Endothelial cell of umbilical vein (primary cell): Measurements from ENCODE around the gene CNEP1R1. TPM values are rescaled to one million over a fixed set of nuclear protein-coding genes. Genes with fewer than 3 reads are reported as not detected.

Experiments used
- BruUV-seq: library from RNA; stranded (reverse); fragments of 400-500 nt; replicated peaks from 2 replicates; lab custom pipeline; 2021; lab: Mats Ljungman, UMichigan
- CTCF ChIA-PET: fragments of 300-600, 350-600 bp; sonication (Branson Sonifier 250); formaldehyde crosslinking; loops from one replicate; lab custom pipeline; 2021; ENCODE audit warnings: antibody characterized with exemption, inconsistent platforms; lab: Charles Lee
- POLR2A ChIA-PET: fragments of 300-600, 350-600 bp; sonication (Branson Sonifier 250); formaldehyde crosslinking; loops from one replicate; lab custom pipeline; 2021; ENCODE audit warnings: antibody characterized with exemption, inconsistent platforms; lab: Charles Lee
- DNase-seq: peaks from one replicate; pipeline ENCODE4 v3.0.0-alpha.2; 2011; ENCODE audit warnings: low read depth, low spot score
- FAIRE-seq: peaks from 2 replicates; lab custom pipeline; 2011; peaks lifted over from hg19 to GRCh38; lab: Jason Lieb, UNC
- H2AFZ ChIP-seq: 2 replicates; pipeline ENCODE4 v1.6.0; 2012; ENCODE audit warnings: low read depth, low read length, control low read depth, inconsistent platforms
- H3K27ac ChIP-seq: 2 replicates; pipeline ENCODE4 v1.5.1; 2011; ENCODE audit warnings: low read depth, mild to moderate bottlenecking, control low read depth, low read length, moderate library complexity; ENCODE audit not compliant: insufficient read depth
- H3K27me3 ChIP-seq, 2 experiments: 2 replicates each; pipeline versions ENCODE4 v1.6.0 to v1.6.1; 2011; ENCODE audit warnings: low read length in 2 of 2, mixed read lengths in 1 of 2; ENCODE audit not compliant: control insufficient read depth in 2 of 2, insufficient read depth in 2 of 2
- H3K36me3 ChIP-seq, 2 experiments: 2 replicates in 1 of 2; 3 replicates in 1 of 2; pipeline ENCODE4 v1.5.1; 2011; ENCODE audit warnings: low read length in 2 of 2, mild to moderate bottlenecking in 1 of 2, moderate library complexity in 1 of 2; ENCODE audit not compliant: control insufficient read depth in 2 of 2, insufficient read depth in 2 of 2; ENCODE audit errors: extremely low read depth in 1 of 2
- H3K4me1 ChIP-seq: 3 replicates; pipeline ENCODE4 v1.5.1; 2011; ENCODE audit warnings: mild to moderate bottlenecking, low read length; ENCODE audit not compliant: control insufficient read depth, insufficient read depth; ENCODE audit errors: extremely low read depth
- H3K4me2 ChIP-seq: 2 replicates; pipeline ENCODE4 v1.6.1; 2011; ENCODE audit warnings: low read length, control low read depth, mixed read lengths; ENCODE audit not compliant: insufficient read depth
- H3K4me3 ChIP-seq, 3 experiments: fragments of 200-600 bp in 1 of 3; sonication (generic), shearing (Covaris generic) in 1 of 3; replicated peaks in 1 of 3; 2 replicates each; pipeline ENCODE4 v1.5.1; 2011 to 2016; ENCODE audit warnings: control low read depth in 3 of 3, low read length in 3 of 3, mild to moderate bottlenecking in 2 of 3, inconsistent platforms in 1 of 3, low read depth in 1 of 3, moderate library complexity in 1 of 3; ENCODE audit not compliant: insufficient read depth in 1 of 3
- H3K79me2 ChIP-seq: 2 replicates; pipeline ENCODE4 v1.6.0; 2012; ENCODE audit warnings: low read length, inconsistent platforms; ENCODE audit not compliant: control insufficient read depth, insufficient read depth
- H3K9ac ChIP-seq: replicated peaks from 2 replicates; pipeline ENCODE3; 2011; ENCODE audit warnings: low read length, control low read depth; ENCODE audit not compliant: insufficient read depth; ENCODE audit errors: extremely low read depth
- H3K9me1 ChIP-seq: replicated peaks from 3 replicates; pipeline ENCODE4 v1.6.0; 2011; ENCODE audit warnings: mild to moderate bottlenecking, low read length; ENCODE audit not compliant: control insufficient read depth, insufficient read depth; ENCODE audit errors: extremely low read depth
- H3K9me3 ChIP-seq: replicated peaks from 2 replicates; pipeline ENCODE4 v1.5.1; 2012; ENCODE audit warnings: low read length, inconsistent platforms; ENCODE audit not compliant: control insufficient read depth, insufficient read depth
- H4K20me1 ChIP-seq: replicated peaks from 2 replicates; pipeline ENCODE3; 2011; ENCODE audit warnings: mild to moderate bottlenecking, low read length; ENCODE audit not compliant: control insufficient read depth, insufficient read depth; ENCODE audit errors: extremely low read depth
- EZH2 ChIP-seq: IDR thresholded peaks from 2 replicates; pipeline ENCODE4 v1.6.1; 2012; ENCODE audit warnings: borderline replicate concordance, low read depth, mild to moderate bottlenecking, moderate library complexity, low read length, inconsistent platforms; ENCODE audit not compliant: severe bottlenecking
- FOS ChIP-seq: IDR thresholded peaks from 2 replicates; pipeline ENCODE4 v1.6.1; 2011; ENCODE audit warnings: mild to moderate bottlenecking, low read length, moderate library complexity, borderline replicate concordance; ENCODE audit not compliant: insufficient read depth
- GATA2 ChIP-seq: IDR thresholded peaks from 2 replicates; pipeline ENCODE4 v1.7.0; 2011; ENCODE audit warnings: low read depth, mild to moderate bottlenecking, moderate library complexity, mixed read lengths, low read length; ENCODE audit not compliant: insufficient read length, insufficient read depth
- JUN ChIP-seq: IDR thresholded peaks from 2 replicates; pipeline ENCODE4 v1.6.1; 2011; ENCODE audit warnings: borderline replicate concordance, low read depth; ENCODE audit not compliant: insufficient read length, insufficient read depth
- MYC ChIP-seq: IDR thresholded peaks from one replicate; pipeline ENCODE4 v1.6.1; 2011; ENCODE audit warnings: mild to moderate bottlenecking, low read depth, low read length
- POLR2A ChIP-seq: IDR thresholded peaks from 2 replicates; pipeline ENCODE4 v1.6.1; 2012; ENCODE audit warnings: low read depth, mild to moderate bottlenecking, control low read depth, low read length
- POLR2AphosphoS5 ChIP-seq: IDR thresholded peaks from 2 replicates; pipeline ENCODE4 v1.6.1; 2012; ENCODE audit warnings: low read depth, mild to moderate bottlenecking, control low read depth, low read length, moderate library complexity; ENCODE audit not compliant: insufficient read depth
- dilution Hi-C: fragments of 300-500 bp; cut with MboI; formaldehyde crosslinking; loops from one replicate; pipeline ENCODE4 v1.15.0; 2019; ENCODE audit warnings: low sequenced_read_pairs; ENCODE audit not compliant: extremely low pct_ligation_motif_present
- intact Hi-C: fragments of 100-400 bp; cut with micrococcal nuclease; formaldehyde crosslinking; loops from one replicate; pipeline ENCODE4 v1.10.0; 2022
- polyA plus RNA-seq, 4 experiments: library from polyadenylated mRNA; depleted of rRNA in 3 of 4; stranded (reverse) in 3 of 4; unstranded in 1 of 4; fragments of >200 nt; gene quantifications; 2 replicates each; pipeline versions ENCODE4 v1.2.1 to v1.2.3, GENCODE V29; 2011 to 2012; ENCODE audit warnings: missing spikeins in 1 of 4
- total RNA-seq: library from RNA; stranded (reverse); gene quantifications from 2 replicates; pipeline ENCODE4 v1.2.3, GENCODE V29; 2021
- TF ChIP-seq, protein P1 (sequence below): IDR thresholded peaks from 2 replicates; pipeline ENCODE4 v1.6.1; 2011; ENCODE audit not compliant: insufficient read depth, insufficient read length
- TF ChIP-seq, protein P2 (sequence below), 2 donors: IDR thresholded peaks; 1 replicate in 1 of 2; 2 replicates in 1 of 2; pipeline ENCODE4 v1.5.1; 2011; ENCODE audit warnings: low read length in 2 of 2, mild to moderate bottlenecking in 2 of 2, moderate library complexity in 2 of 2, control low read depth in 1 of 2, inconsistent platforms in 1 of 2, low read depth in 1 of 2; ENCODE audit not compliant: insufficient read depth in 1 of 2; ENCODE audit errors: extremely low read depth in 1 of 2

Gene CNEP1R1
- total and polyA plus RNA-seq, 2 donors (not counting 3 experiments of a cell fraction or from before 2014, with no cell fraction given) = 15.3 to 23.2 TPM

DNA sequence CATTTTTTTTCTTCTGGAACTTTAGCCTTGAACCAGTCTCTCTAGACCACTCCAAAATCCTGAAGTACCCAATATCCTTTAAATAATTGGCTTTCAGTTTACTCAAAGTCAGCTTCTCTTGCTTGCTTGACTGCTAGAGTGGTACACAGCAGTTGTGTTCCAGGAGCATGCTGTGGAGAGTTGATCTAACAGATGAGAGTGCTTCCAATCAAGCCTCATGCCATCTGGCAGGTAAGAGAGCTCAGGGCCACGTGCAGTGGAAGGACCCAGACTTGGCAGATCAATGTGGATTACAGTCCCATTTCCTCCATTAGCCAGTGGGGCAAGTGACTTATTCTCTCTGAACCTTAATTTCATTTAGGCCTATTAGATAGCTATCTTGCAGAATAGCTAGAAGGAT lies 15.7 kb downstream of the CNEP1R1 start:
- FAIRE-seq (no peak), DNase-seq (no peak)
- no peaks in the 10 kb centered on the region for H4K20me1 ChIP-seq
- no peaks in the 10 kb centered on the region for H3K36me3 ChIP-seq
- intact Hi-C loops = no loop called here
- no peaks in the 10 kb centered on the region for H3K4me1 ChIP-seq
- no peak overlapping the region for H2AFZ ChIP-seq
- BruUV-seq = no TSS peak
- no peak overlapping the region for H3K4me2 ChIP-seq
- no peaks in the 10 kb centered on the region for H3K9me1 ChIP-seq
- H3K9ac ChIP-seq = no peak overlapping the region
- no peaks in the 10 kb centered on the region for H3K79me2 ChIP-seq
- POLR2A ChIA-PET = no interaction called here
- no peak overlapping the region for H3K4me3 ChIP-seq
- dilution Hi-C loops = no loop called here
- H3K27ac ChIP-seq = no peak overlapping the region
- no peaks in the 10 kb centered on the region for H3K9me3 ChIP-seq
- CTCF ChIA-PET = interaction anchor here (0.7 to 3.5 kb wide), 3 partner anchors 15 to 314 kb away, joined by 3 to 22 read pairs (median 3); partner anchors contain the start of genes CNEP1R1 and HEATR3
- TF ChIP-seq MYC = no peak
- TF ChIP-seq EZH2 = no peak
- no peak for TF ChIP-seq POLR2AphosphoS5
- TF ChIP-seq JUN = no peak
- TF ChIP-seq FOS = no peak
- TF ChIP-seq, protein P1, sequence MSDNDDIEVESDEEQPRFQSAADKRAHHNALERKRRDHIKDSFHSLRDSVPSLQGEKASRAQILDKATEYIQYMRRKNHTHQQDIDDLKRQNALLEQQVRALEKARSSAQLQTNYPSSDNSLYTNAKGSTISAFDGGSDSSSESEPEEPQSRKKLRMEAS = no peak
- TF ChIP-seq, protein P2, sequence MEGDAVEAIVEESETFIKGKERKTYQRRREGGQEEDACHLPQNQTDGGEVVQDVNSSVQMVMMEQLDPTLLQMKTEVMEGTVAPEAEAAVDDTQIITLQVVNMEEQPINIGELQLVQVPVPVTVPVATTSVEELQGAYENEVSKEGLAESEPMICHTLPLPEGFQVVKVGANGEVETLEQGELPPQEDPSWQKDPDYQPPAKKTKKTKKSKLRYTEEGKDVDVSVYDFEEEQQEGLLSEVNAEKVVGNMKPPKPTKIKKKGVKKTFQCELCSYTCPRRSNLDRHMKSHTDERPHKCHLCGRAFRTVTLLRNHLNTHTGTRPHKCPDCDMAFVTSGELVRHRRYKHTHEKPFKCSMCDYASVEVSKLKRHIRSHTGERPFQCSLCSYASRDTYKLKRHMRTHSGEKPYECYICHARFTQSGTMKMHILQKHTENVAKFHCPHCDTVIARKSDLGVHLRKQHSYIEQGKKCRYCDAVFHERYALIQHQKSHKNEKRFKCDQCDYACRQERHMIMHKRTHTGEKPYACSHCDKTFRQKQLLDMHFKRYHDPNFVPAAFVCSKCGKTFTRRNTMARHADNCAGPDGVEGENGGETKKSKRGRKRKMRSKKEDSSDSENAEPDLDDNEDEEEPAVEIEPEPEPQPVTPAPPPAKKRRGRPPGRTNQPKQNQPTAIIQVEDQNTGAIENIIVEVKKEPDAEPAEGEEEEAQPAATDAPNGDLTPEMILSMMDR (IDR thresholded peaks at IDR 0.05; ENCODE audit: extremely low read depth in 1 of 2, insufficient read depth in 1 of 2, low read depth in 1 of 2, low read length in 2 of 2) = no peak
- TF ChIP-seq POLR2A = no peak
- no peak for TF ChIP-seq GATA2
- H3K27me3 ChIP-seq = no peaks in the 10 kb centered on the region
